Measurements from ENCODE around the gene LRRN4. TPM values are rescaled to one million over a fixed set of nuclear protein-coding genes. Genes with fewer than 3 reads are reported as not detected.

LRRN4 gene
- total and polyA plus RNA-seq, 2 of the 8 experiments (the other 6 are each of a cell fraction or from before 2014, with no cell fraction given), result 0.21 to 0.89 TPM

GRCh38 chr20:5999783-6000182, 54.1 kb downstream of the LRRN4 start:
- Histone ChIP-seq H2BK12ac (ENCODE audit: low read depth, low read length) (no peak overlapping the region), H2BK20ac (ENCODE audit: low read length) (no peak overlapping the region), H3K27ac (ENCODE audit: low read depth, low read length) (no peak overlapping the region), H3K36me3 (ENCODE audit: control insufficient read depth in 2 of 4, insufficient read depth in 4 of 4, low read length in 3 of 4) (peaks cover 2 to 18% (median 3%) of the 10 kb centered on the region in 4 experiments; a peak in 6 of 8 replicates), H3K4me1 (replicated peaks in 1 of 4; ENCODE audit: control insufficient read depth in 3 of 4, insufficient read depth in 4 of 4, low read length in 3 of 4) (no peaks in the 10 kb centered on the region), H3K14ac (ENCODE audit: insufficient read length) (no peak overlapping the region), H3K4me2 (ENCODE audit: insufficient read depth in 1 of 2, low read depth in 2 of 2, low read length in 2 of 2) (no peak overlapping the region), H2BK120ac (replicated peaks; ENCODE audit: low read depth, low read length) (no peak overlapping the region), H4K91ac (replicated peaks; ENCODE audit: insufficient read length, low read length) (no peak overlapping the region), H3K4ac (replicated peaks; ENCODE audit: insufficient read length, low read depth, low read length) (no peak overlapping the region), H3K79me2 (ENCODE audit: control insufficient read depth in 1 of 2, insufficient read depth in 2 of 2, low read length in 2 of 2) (no peaks in the 10 kb centered on the region), H4K20me1 (replicated peaks in 1 of 2; ENCODE audit: control insufficient read depth in 1 of 2, insufficient read depth in 2 of 2, low read length in 2 of 2) (peaks cover 0 to 2% of the 10 kb centered on the region in 2 experiments), H3K9ac (replicated peaks in 1 of 4; ENCODE audit: extremely low read depth in 1 of 4, low read depth in 3 of 4, low read length in 3 of 4) (no peak overlapping the region), H3K56ac (replicated peaks; ENCODE audit: insufficient read length, low read depth, low read length) (no peak overlapping the region), H3K79me1 (ENCODE audit: low read depth, low read length) (peaks cover 2% of the 10 kb centered on the region; the same call in 1 of the 2 replicates), H3K27me3 (replicated peaks in 1 of 4; ENCODE audit: control insufficient read depth in 3 of 4, extremely low read depth in 1 of 4, insufficient read depth in 3 of 4, low read length in 3 of 4) (no peaks in the 10 kb centered on the region), H3K23me2 (ENCODE audit: low read depth, low read length) (no peaks in the 10 kb centered on the region), H4K8ac (ENCODE audit: extremely low read depth, insufficient read depth, low read length) (no peak overlapping the region), H3K9me3 (ENCODE audit: insufficient read depth in 2 of 2, low read depth in 1 of 2, low read length in 1 of 2) (no peaks in the 10 kb centered on the region), H2AFZ (ENCODE audit: low read length) (no peak overlapping the region), H4K5ac (ENCODE audit: insufficient read length, low read depth, low read length) (no peak overlapping the region), H3K4me3 (ENCODE audit: extremely low read depth in 1 of 4, insufficient read depth in 2 of 4, low read depth in 3 of 4, low read length in 4 of 4) (no peak overlapping the region), H2AK5ac (ENCODE audit: low read depth, low read length) (no peak overlapping the region), H3K18ac (ENCODE audit: extremely low read depth, low read length) (no peak overlapping the region), H2BK5ac (ENCODE audit: low read depth, low read length) (no peak overlapping the region), H2BK15ac (ENCODE audit: low read length) (no peak overlapping the region), H3K23ac (ENCODE audit: insufficient read length) (no peak overlapping the region)
- FAIRE-seq (no peak), DNase-seq (ENCODE audit: low read depth in 1 of 2, low spot score in 2 of 2) (no peak)
- 89% methylated on average over 9 of the region's 9 CpGs; no CpG with 5 or more reads in 1 of the 2 experiments for WGBS, 2 experiments (ENCODE audit: extremely low coverage in 1 of 2, insufficient coverage in 1 of 2, insufficient read length in 1 of 2, insufficient replicate concordance in 2 of 2, low coverage in 1 of 2, low lambda C conversion rate in 2 of 2, missing lambda C conversion rate in 1 of 2)
- POLR2A ChIA-PET (ENCODE audit: partially characterized antibody), result interaction anchor here (1.9 kb wide), 1 partner anchor 11 kb away, joined by 10 read pairs; no protein-coding TSS in a partner anchor
- CTCF ChIA-PET (ENCODE audit: partially characterized antibody), result interaction anchor here (0.6 kb wide), 1 partner anchor 74 kb away, joined by 3 read pairs; no protein-coding TSS in a partner anchor
- TF ChIP-seq ATF3 (IDR thresholded peaks at IDR 0.05; ENCODE audit: insufficient read depth, low read depth, low read length) (no peak), SUZ12 (IDR thresholded peaks at IDR 0.05; ENCODE audit: low read length) (no peak), SAP30 (IDR thresholded peaks at IDR 0.05; ENCODE audit: insufficient read depth, insufficient replicate concordance, low read length) (no peak), CTBP2 (IDR thresholded peaks at IDR 0.05; ENCODE audit: borderline replicate concordance, insufficient read depth, insufficient read length, low read length) (no peak), POLR2A (IDR thresholded peaks at IDR 0.05; ENCODE audit: control extremely low read depth in 1 of 2, low read depth in 2 of 2, low read length in 2 of 2) (no peak), KDM5A (IDR thresholded peaks at IDR 0.05; ENCODE audit: low read length) (no peak), POU5F1 (IDR thresholded peaks at IDR 0.05; ENCODE audit: low read depth, low read length) (no peak), GABPA (IDR thresholded peaks at IDR 0.05; ENCODE audit: borderline replicate concordance, insufficient read depth, low read length) (no peak), CHD2 (IDR thresholded peaks at IDR 0.05; ENCODE audit: low read length) (no peak), ASH2L (IDR thresholded peaks at IDR 0.05; ENCODE audit: low read length) (no peak), TBP (IDR thresholded peaks at IDR 0.05; ENCODE audit: low read depth, low read length) (no peak), TAF1 (IDR thresholded peaks at IDR 0.05; ENCODE audit: low read depth, low read length) (no peak), RNF2 (IDR thresholded peaks at IDR 0.05; ENCODE audit: borderline replicate concordance, low read depth, low read length, missing control alignments, poor library complexity, severe bottlenecking) (no peak), FOSL1 (IDR thresholded peaks at IDR 0.05; ENCODE audit: insufficient read depth, low read depth, low read length) (no peak)

Data from H1 (cell line).